ENCODE results near the gene TAS1R3.

Gene TAS1R3

GRCh38 chr1:1296070-1297061 is 34.7 kb upstream of the TAS1R3 start:
- H3K9me3 ChIP-seq (ENCODE audit: control extremely low read depth in 1 of 5, control insufficient read depth in 4 of 5, insufficient read depth in 2 of 5, low read depth in 1 of 5, low read length in 4 of 5), result no peaks in the 10 kb centered on the region
- WGBS (ENCODE audit: insufficient coverage), result 96% methylated on average over 56 of the region's 62 CpGs
- peaks cover 0 to 3% (median 0%) of the 10 kb centered on the region in 4 experiments for H3K4me1 ChIP-seq (ENCODE audit: control extremely low read depth in 1 of 4, control insufficient read depth in 4 of 4, insufficient read depth in 4 of 4, low read length in 3 of 4)
- H3K36me3 ChIP-seq (ENCODE audit: control insufficient read depth in 4 of 4, insufficient read depth in 4 of 4, low read length in 3 of 4), result peaks cover 0 to 29% (median 11%) of the 10 kb centered on the region in 4 experiments
- no peak overlapping the region for H3K27ac ChIP-seq (ENCODE audit: insufficient read depth in 1 of 2, low read depth in 1 of 2, low read length in 2 of 2, poor library complexity in 1 of 2, severe bottlenecking in 2 of 2)
- H3K27me3 ChIP-seq (replicated peaks in 2 of 5; ENCODE audit: control insufficient read depth in 4 of 5, insufficient read depth in 5 of 5, low read length in 4 of 5), result no peaks in the 10 kb centered on the region
- DNase-seq, result no peak
- ChIA-PET CTCF (interaction anchor here (1.7 kb wide), 1 partner anchor 56 kb away, joined by 4 read pairs; no protein-coding TSS in a partner anchor), POLR2A (interaction anchor here (0.8 kb wide), 1 partner anchor 9 kb away, joined by 3 read pairs; no protein-coding TSS in a partner anchor)
- H3K4me3 ChIP-seq (ENCODE audit: control insufficient read depth in 1 of 7, extremely low read depth in 1 of 7, insufficient read depth in 4 of 7, low read depth in 2 of 7, low read length in 6 of 7), result no peak overlapping the region

GRCh38 chr1:1297802-1298424 is 33.2 kb upstream of the TAS1R3 start:
- H3K9me3 ChIP-seq (ENCODE audit: control extremely low read depth in 1 of 5, control insufficient read depth in 4 of 5, insufficient read depth in 2 of 5, low read depth in 1 of 5, low read length in 4 of 5), result no peaks in the 10 kb centered on the region

GRCh38 chr1:1298861-1299685 is 32.0 kb upstream of the TAS1R3 start:
- no peak overlapping the region for H3K27ac ChIP-seq (ENCODE audit: insufficient read depth in 1 of 2, low read depth in 1 of 2, low read length in 2 of 2, poor library complexity in 1 of 2, severe bottlenecking in 2 of 2)
- WGBS (ENCODE audit: insufficient coverage), result 94% methylated on average over 22 of the region's 30 CpGs
- peaks cover 0 to 25% (median 11%) of the 10 kb centered on the region in 4 experiments for H3K36me3 ChIP-seq (ENCODE audit: control insufficient read depth in 4 of 4, insufficient read depth in 4 of 4, low read length in 3 of 4)
- no peaks in the 10 kb centered on the region for H3K27me3 ChIP-seq (replicated peaks in 2 of 5; ENCODE audit: control insufficient read depth in 4 of 5, insufficient read depth in 5 of 5, low read length in 4 of 5)
- H3K4me3 ChIP-seq (ENCODE audit: control insufficient read depth in 1 of 7, extremely low read depth in 1 of 7, insufficient read depth in 4 of 7, low read depth in 2 of 7, low read length in 6 of 7), result no peak overlapping the region
- DNase-seq, result peak in 2 of 3 donors; percentile 28 to 33
- ChIA-PET POLR2A (no interaction called here), CTCF (interaction anchor here (1.1 kb wide), 1 partner anchor 22 kb away, joined by 3 read pairs; no protein-coding TSS in a partner anchor)
- peaks cover 0 to 10% (median 5%) of the 10 kb centered on the region in 4 experiments for H3K4me1 ChIP-seq (ENCODE audit: control extremely low read depth in 1 of 4, control insufficient read depth in 4 of 4, insufficient read depth in 4 of 4, low read length in 3 of 4)
- no peaks in the 10 kb centered on the region for H3K9me3 ChIP-seq (ENCODE audit: control extremely low read depth in 1 of 5, control insufficient read depth in 4 of 5, insufficient read depth in 2 of 5, low read depth in 1 of 5, low read length in 4 of 5)

More at GRCh38 chr1:1297802-1298424, 33.2 kb upstream of the TAS1R3 start:
- peaks cover 0 to 29% (median 11%) of the 10 kb centered on the region in 4 experiments for H3K36me3 ChIP-seq (ENCODE audit: control insufficient read depth in 4 of 4, insufficient read depth in 4 of 4, low read length in 3 of 4)
- CTCF ChIA-PET, result interaction anchor here (0.7 to 1.1 kb wide), 2 partner anchors 21 to 92 kb away, joined by 3 read pairs; partner anchors contain the start of gene TNFRSF18
- WGBS (ENCODE audit: insufficient coverage), result 96% methylated on average over 27 of the region's 31 CpGs
- no peak for DNase-seq
- peaks cover 0 to 3% (median under 1%) of the 10 kb centered on the region in 4 experiments for H3K4me1 ChIP-seq (ENCODE audit: control extremely low read depth in 1 of 4, control insufficient read depth in 4 of 4, insufficient read depth in 4 of 4, low read length in 3 of 4)
- no peaks in the 10 kb centered on the region for H3K27me3 ChIP-seq (replicated peaks in 2 of 5; ENCODE audit: control insufficient read depth in 4 of 5, insufficient read depth in 5 of 5, low read length in 4 of 5)
- H3K27ac ChIP-seq (ENCODE audit: insufficient read depth in 1 of 2, low read depth in 1 of 2, low read length in 2 of 2, poor library complexity in 1 of 2, severe bottlenecking in 2 of 2), result no peak overlapping the region
- H3K4me3 ChIP-seq (ENCODE audit: control insufficient read depth in 1 of 7, extremely low read depth in 1 of 7, insufficient read depth in 4 of 7, low read depth in 2 of 7, low read length in 6 of 7), result no peak overlapping the region
- POLR2A ChIA-PET, result no interaction called here

GRCh38 chr1:1299686-1300351 is 31.3 kb upstream of the TAS1R3 start:
- no peaks in the 10 kb centered on the region for H3K27me3 ChIP-seq (replicated peaks in 2 of 5; ENCODE audit: control insufficient read depth in 4 of 5, insufficient read depth in 5 of 5, low read length in 4 of 5)
- peaks cover 0 to 18% (median 11%) of the 10 kb centered on the region in 4 experiments for H3K4me1 ChIP-seq (ENCODE audit: control extremely low read depth in 1 of 4, control insufficient read depth in 4 of 4, insufficient read depth in 4 of 4, low read length in 3 of 4)
- ChIA-PET POLR2A (no interaction called here), CTCF (interaction anchor here (1.2 to 1.8 kb wide), 4 partner anchors 8 to 103 kb away, joined by 3 to 5 read pairs (median 4); no protein-coding TSS in a partner anchor)
- 94% methylated on average over 17 of the region's 22 CpGs for WGBS (ENCODE audit: insufficient coverage)
- peaks cover 0 to 21% (median 10%) of the 10 kb centered on the region in 4 experiments for H3K36me3 ChIP-seq (ENCODE audit: control insufficient read depth in 4 of 4, insufficient read depth in 4 of 4, low read length in 3 of 4)
- H3K4me3 ChIP-seq (ENCODE audit: control insufficient read depth in 1 of 7, extremely low read depth in 1 of 7, insufficient read depth in 4 of 7, low read depth in 2 of 7, low read length in 6 of 7), result no peak overlapping the region
- peak in 2 of 3 donors; percentile 30 to 44 for DNase-seq
- H3K9me3 ChIP-seq (ENCODE audit: control extremely low read depth in 1 of 5, control insufficient read depth in 4 of 5, insufficient read depth in 2 of 5, low read depth in 1 of 5, low read length in 4 of 5), result no peaks in the 10 kb centered on the region
- H3K27ac ChIP-seq (ENCODE audit: insufficient read depth in 1 of 2, low read depth in 1 of 2, low read length in 2 of 2, poor library complexity in 1 of 2, severe bottlenecking in 2 of 2), result no peak overlapping the region

- H3K27me3 ChIP-seq (replicated peaks in 2 of 5; ENCODE audit: control insufficient read depth in 4 of 5, insufficient read depth in 5 of 5, low read length in 4 of 5), result no peaks in the 10 kb centered on the region
- H3K27ac ChIP-seq (ENCODE audit: insufficient read depth in 1 of 2, low read depth in 1 of 2, low read length in 2 of 2, poor library complexity in 1 of 2, severe bottlenecking in 2 of 2), result no peak overlapping the region
- H3K36me3 ChIP-seq (ENCODE audit: control insufficient read depth in 4 of 4, insufficient read depth in 4 of 4, low read length in 3 of 4), result peaks cover 0 to 21% (median 8%) of the 10 kb centered on the region in 4 experiments
- no peak for DNase-seq
- H3K4me3 ChIP-seq (ENCODE audit: control insufficient read depth in 1 of 7, extremely low read depth in 1 of 7, insufficient read depth in 4 of 7, low read depth in 2 of 7, low read length in 6 of 7), result no peak overlapping the region
- CTCF ChIA-PET, result interaction anchor here (1.2 to 1.8 kb wide), 4 partner anchors 9 to 102 kb away, joined by 3 to 5 read pairs (median 4); no protein-coding TSS in a partner anchor
- H3K9me3 ChIP-seq (ENCODE audit: control extremely low read depth in 1 of 5, control insufficient read depth in 4 of 5, insufficient read depth in 2 of 5, low read depth in 1 of 5, low read length in 4 of 5), result no peaks in the 10 kb centered on the region
- 99% methylated on average over 12 of the region's 12 CpGs for WGBS (ENCODE audit: insufficient coverage)
- H3K4me1 ChIP-seq (ENCODE audit: control extremely low read depth in 1 of 4, control insufficient read depth in 4 of 4, insufficient read depth in 4 of 4, low read length in 3 of 4), result peaks cover 0 to 23% (median 17%) of the 10 kb centered on the region in 4 experiments
- POLR2A ChIA-PET, result no interaction called here
Observed at GRCh38 chr1:1300352-1300739, 30.7 kb upstream of the TAS1R3 start.

GRCh38 chr1:1302006-1302430 is 29.1 kb upstream of the TAS1R3 start:
- Histone ChIP-seq H3K27ac (ENCODE audit: insufficient read depth in 1 of 2, low read depth in 1 of 2, low read length in 2 of 2, poor library complexity in 1 of 2, severe bottlenecking in 2 of 2) (no peak overlapping the region), H3K9me3 (ENCODE audit: control extremely low read depth in 1 of 5, control insufficient read depth in 4 of 5, insufficient read depth in 2 of 5, low read depth in 1 of 5, low read length in 4 of 5) (no peaks in the 10 kb centered on the region), H3K4me3 (ENCODE audit: control insufficient read depth in 1 of 7, extremely low read depth in 1 of 7, insufficient read depth in 4 of 7, low read depth in 2 of 7, low read length in 6 of 7) (no peak overlapping the region), H3K36me3 (ENCODE audit: control insufficient read depth in 4 of 4, insufficient read depth in 4 of 4, low read length in 3 of 4) (peaks cover 0 to 7% (median 2%) of the 10 kb centered on the region in 4 experiments), H3K27me3 (replicated peaks in 2 of 5; ENCODE audit: control insufficient read depth in 4 of 5, insufficient read depth in 5 of 5, low read length in 4 of 5) (no peaks in the 10 kb centered on the region), H3K4me1 (ENCODE audit: control extremely low read depth in 1 of 4, control insufficient read depth in 4 of 4, insufficient read depth in 4 of 4, low read length in 3 of 4) (peaks cover 4 to 40% (median 33%) of the 10 kb centered on the region in 4 experiments)
- DNase-seq, result peak in 2 of 3 donors; percentile 33 to 45
- 89% methylated on average over 8 of the region's 9 CpGs for WGBS (ENCODE audit: insufficient coverage)
- CTCF ChIA-PET, result interaction anchor here (1.0 to 1.8 kb wide), 2 partner anchors 11 to 25 kb away, joined by 3 to 5 read pairs; no protein-coding TSS in a partner anchor
- POLR2A ChIA-PET, result no interaction called here
